Stimulated activated naive CD8-positive, alpha-beta T cell treated with anti-CD3 and anti-CD28 coated beads, Interleukin-15, Interleukin-2, amounts not matched to agents 100 ng/mL and 50 ng/mL, for 24 hours (primary cell): ENCODE results near the gene RNF217.

Experiments
- H3K27ac Mint-ChIP-seq: one replicate; pipeline ENCODE4 v1.8.0; 2021; ENCODE audit warnings: mild to moderate bottlenecking, mixed read lengths
- H3K27me3 Mint-ChIP-seq: one replicate; pipeline ENCODE4 v1.8.0; 2021; ENCODE audit warnings: mixed read lengths
- H3K36me3 Mint-ChIP-seq: one replicate; pipeline ENCODE4 v1.8.0; 2021; ENCODE audit warnings: low read depth, mixed read lengths
- H3K4me1 Mint-ChIP-seq: one replicate; pipeline ENCODE4 v1.8.0; 2021; ENCODE audit warnings: low read depth, mixed read lengths
- H3K4me3 Mint-ChIP-seq: one replicate; pipeline ENCODE4 v1.8.0; 2021; ENCODE audit warnings: mild to moderate bottlenecking, mixed read lengths
- H3K9me3 Mint-ChIP-seq: one replicate; pipeline ENCODE4 v1.8.0; 2021; ENCODE audit warnings: mixed read lengths

RNF217 gene

GRCh38 chr6:125008261-125008703 lies 46.0 kb downstream of the RNF217 start:
- H3K4me1 Mint-ChIP-seq = peaks cover 4% of the 10 kb centered on the region
- H3K36me3 Mint-ChIP-seq = no peaks in the 10 kb centered on the region
- H3K27ac Mint-ChIP-seq = no peak overlapping the region
- H3K4me3 Mint-ChIP-seq = no peak overlapping the region
- H3K9me3 Mint-ChIP-seq = peaks cover 7% of the 10 kb centered on the region
- peaks cover 4% of the 10 kb centered on the region for H3K27me3 Mint-ChIP-seq

- peaks cover 7% of the 10 kb centered on the region for H3K9me3 Mint-ChIP-seq
- no peak overlapping the region for H3K4me3 Mint-ChIP-seq
- H3K27me3 Mint-ChIP-seq = peaks cover 4% of the 10 kb centered on the region
- H3K4me1 Mint-ChIP-seq = peaks cover 7% of the 10 kb centered on the region
- H3K36me3 Mint-ChIP-seq = no peaks in the 10 kb centered on the region
- H3K27ac Mint-ChIP-seq = no peak overlapping the region
These were observed 46.7 kb downstream of the RNF217 start for GRCh38 chr6:125008957-125009356.

- Mint-ChIP-seq H3K27me3 (peaks cover 4% of the 10 kb centered on the region), H3K4me3 (no peak overlapping the region), H3K27ac (no peak overlapping the region), H3K9me3 (peaks cover 7% of the 10 kb centered on the region), H3K4me1 (peaks cover 7% of the 10 kb centered on the region), H3K36me3 (no peaks in the 10 kb centered on the region)
These were observed 47.3 kb downstream of the RNF217 start for GRCh38 chr6:125009578-125009977.

GRCh38 chr6:125013938-125014660 lies 51.9 kb downstream of the RNF217 start:
- Mint-ChIP-seq H3K9me3 (no peaks in the 10 kb centered on the region), H3K4me1 (peaks cover 7% of the 10 kb centered on the region), H3K4me3 (no peak overlapping the region), H3K27ac (no peak overlapping the region), H3K36me3 (no peaks in the 10 kb centered on the region), H3K27me3 (peaks cover 4% of the 10 kb centered on the region)

- no peaks in the 10 kb centered on the region for H3K9me3 Mint-ChIP-seq
- no peaks in the 10 kb centered on the region for H3K36me3 Mint-ChIP-seq
- peaks cover 7% of the 10 kb centered on the region for H3K4me1 Mint-ChIP-seq
- no peak overlapping the region for H3K4me3 Mint-ChIP-seq
- H3K27ac Mint-ChIP-seq = no peak overlapping the region
- H3K27me3 Mint-ChIP-seq = peaks cover 4% of the 10 kb centered on the region
These were observed 52.4 kb downstream of the RNF217 start for GRCh38 chr6:125014661-125014957.

- no peak overlapping the region for H3K4me3 Mint-ChIP-seq
- peaks cover 7% of the 10 kb centered on the region for H3K4me1 Mint-ChIP-seq
- H3K9me3 Mint-ChIP-seq = no peaks in the 10 kb centered on the region
- no peaks in the 10 kb centered on the region for H3K36me3 Mint-ChIP-seq
- no peak overlapping the region for H3K27ac Mint-ChIP-seq
- peaks cover 4% of the 10 kb centered on the region for H3K27me3 Mint-ChIP-seq
These were observed 52.9 kb downstream of the RNF217 start for GRCh38 chr6:125015152-125015551.

- H3K9me3 Mint-ChIP-seq = no peaks in the 10 kb centered on the region
- no peaks in the 10 kb centered on the region for H3K36me3 Mint-ChIP-seq
- no peak overlapping the region for H3K27ac Mint-ChIP-seq
- peaks cover 5% of the 10 kb centered on the region for H3K4me1 Mint-ChIP-seq
- H3K27me3 Mint-ChIP-seq = peaks cover 1% of the 10 kb centered on the region
- no peak overlapping the region for H3K4me3 Mint-ChIP-seq
These were observed 55.9 kb downstream of the RNF217 start for GRCh38 chr6:125018136-125018535.

- Mint-ChIP-seq H3K4me1 (no peaks in the 10 kb centered on the region), H3K27me3 (no peaks in the 10 kb centered on the region), H3K36me3 (no peaks in the 10 kb centered on the region), H3K4me3 (no peak overlapping the region), H3K27ac (no peak overlapping the region), H3K9me3 (no peaks in the 10 kb centered on the region)
These were observed 57.0 kb downstream of the RNF217 start for GRCh38 chr6:125019281-125019680.

- Mint-ChIP-seq H3K27me3 (no peaks in the 10 kb centered on the region), H3K9me3 (no peaks in the 10 kb centered on the region), H3K36me3 (no peaks in the 10 kb centered on the region), H3K4me3 (no peak overlapping the region), H3K4me1 (no peaks in the 10 kb centered on the region), H3K27ac (no peak overlapping the region)
These were observed 57.7 kb downstream of the RNF217 start for GRCh38 chr6:125019918-125020317.

GRCh38 chr6:125020385-125020784 lies 58.1 kb downstream of the RNF217 start:
- Mint-ChIP-seq H3K4me1 (no peaks in the 10 kb centered on the region), H3K27ac (no peak overlapping the region), H3K36me3 (no peaks in the 10 kb centered on the region), H3K9me3 (no peaks in the 10 kb centered on the region), H3K4me3 (no peak overlapping the region), H3K27me3 (no peaks in the 10 kb centered on the region)

GRCh38 chr6:125022391-125022989 lies 60.3 kb downstream of the RNF217 start:
- no peak overlapping the region for H3K27ac Mint-ChIP-seq
- no peaks in the 10 kb centered on the region for H3K36me3 Mint-ChIP-seq
- no peak overlapping the region for H3K4me3 Mint-ChIP-seq
- no peaks in the 10 kb centered on the region for H3K27me3 Mint-ChIP-seq
- H3K4me1 Mint-ChIP-seq = no peaks in the 10 kb centered on the region
- no peaks in the 10 kb centered on the region for H3K9me3 Mint-ChIP-seq

- H3K9me3 Mint-ChIP-seq = no peaks in the 10 kb centered on the region
- H3K27ac Mint-ChIP-seq = no peak overlapping the region
- H3K36me3 Mint-ChIP-seq = no peaks in the 10 kb centered on the region
- H3K27me3 Mint-ChIP-seq = no peaks in the 10 kb centered on the region
- H3K4me3 Mint-ChIP-seq = no peak overlapping the region
- H3K4me1 Mint-ChIP-seq = no peaks in the 10 kb centered on the region
These were observed 63.1 kb downstream of the RNF217 start for GRCh38 chr6:125025164-125025854.

GRCh38 chr6:125027287-125027686 lies 65.0 kb downstream of the RNF217 start:
- Mint-ChIP-seq H3K4me3 (no peak overlapping the region), H3K9me3 (no peaks in the 10 kb centered on the region), H3K27ac (no peak overlapping the region), H3K27me3 (no peaks in the 10 kb centered on the region), H3K4me1 (no peaks in the 10 kb centered on the region), H3K36me3 (no peaks in the 10 kb centered on the region)

- Mint-ChIP-seq H3K4me3 (no peak overlapping the region), H3K9me3 (no peaks in the 10 kb centered on the region), H3K27ac (no peak overlapping the region), H3K4me1 (no peaks in the 10 kb centered on the region), H3K27me3 (no peaks in the 10 kb centered on the region), H3K36me3 (no peaks in the 10 kb centered on the region)
These were observed 68.7 kb downstream of the RNF217 start for GRCh38 chr6:125030969-125031368.

- Mint-ChIP-seq H3K4me1 (no peaks in the 10 kb centered on the region), H3K4me3 (no peak overlapping the region), H3K27ac (no peak overlapping the region), H3K9me3 (no peaks in the 10 kb centered on the region), H3K36me3 (no peaks in the 10 kb centered on the region), H3K27me3 (no peaks in the 10 kb centered on the region)
These were observed 69.1 kb downstream of the RNF217 start for GRCh38 chr6:125031385-125031784.
